GM15510 (cell line): ENCODE data around the gene CASP2.

Experiments
- POLR2A ChIP-seq: IDR thresholded peaks from 3 replicates; pipeline ENCODE4 v1.6.1; 2011; ENCODE audit warnings: borderline replicate concordance; ENCODE audit not compliant: insufficient read length; ENCODE audit errors: extremely low read depth

CASP2 gene

DNA sequence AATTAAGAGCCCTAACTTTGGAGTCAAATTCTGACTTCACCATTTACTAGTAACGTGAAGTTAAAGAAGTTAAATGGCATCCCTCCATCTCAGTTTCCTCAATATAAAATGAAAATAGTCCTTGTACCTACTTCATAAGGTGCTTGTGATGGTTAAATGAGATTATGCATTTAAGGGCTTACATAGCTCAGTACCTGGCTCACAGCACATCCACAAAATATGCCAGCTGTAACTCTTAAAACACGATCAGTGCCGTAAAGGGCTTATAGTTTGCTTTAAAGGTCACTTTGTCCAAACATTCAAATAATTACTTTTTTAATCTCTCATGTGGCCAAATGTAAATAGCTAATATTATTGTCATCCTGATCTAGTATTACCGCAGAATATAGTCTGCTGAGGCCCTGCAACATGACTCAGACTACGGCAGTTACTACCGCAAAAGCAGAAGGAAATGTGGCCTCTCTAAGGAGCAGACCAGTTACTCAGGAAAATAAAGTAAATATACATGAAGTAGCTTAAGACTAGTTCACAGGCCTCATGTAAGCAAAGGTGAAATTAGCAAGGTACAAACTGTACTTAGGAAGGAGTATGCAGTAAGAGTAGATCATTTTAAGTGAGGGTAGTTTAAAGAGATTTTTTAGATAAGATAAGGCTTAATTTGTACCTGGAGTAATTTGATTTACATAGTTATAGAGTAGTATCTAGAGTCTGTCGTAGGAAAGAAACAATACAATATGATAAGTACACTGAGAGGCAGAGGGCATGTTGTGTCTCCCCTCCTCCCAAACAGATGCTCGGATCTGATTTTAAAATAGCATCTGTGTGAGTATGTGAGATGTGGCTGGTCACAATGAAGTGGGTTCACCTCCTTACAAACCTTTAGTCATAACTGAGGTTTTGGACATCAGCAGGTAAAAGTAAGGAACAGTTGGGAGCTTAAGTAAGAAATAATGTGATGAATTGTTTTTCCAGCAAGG is 13.1 kb downstream of the CASP2 start:
- TF ChIP-seq POLR2A: no peak

DNA sequence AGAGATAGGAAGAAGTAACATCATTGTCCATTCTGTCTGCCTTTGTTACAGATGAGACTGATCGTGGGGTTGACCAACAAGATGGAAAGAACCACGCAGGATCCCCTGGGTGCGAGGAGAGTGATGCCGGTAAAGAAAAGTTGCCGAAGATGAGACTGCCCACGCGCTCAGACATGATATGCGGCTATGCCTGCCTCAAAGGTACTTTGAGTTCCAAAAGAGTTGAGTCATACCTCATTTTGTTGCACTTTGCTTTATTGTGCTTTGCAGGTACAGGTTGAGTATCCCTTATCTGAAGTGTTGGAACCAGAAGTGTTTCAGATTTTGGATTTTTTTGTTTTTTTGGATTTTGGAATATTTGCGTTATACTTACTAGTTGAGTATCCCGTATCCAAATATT is 15.6 kb downstream of the CASP2 start:
- no peak for TF ChIP-seq POLR2A

DNA sequence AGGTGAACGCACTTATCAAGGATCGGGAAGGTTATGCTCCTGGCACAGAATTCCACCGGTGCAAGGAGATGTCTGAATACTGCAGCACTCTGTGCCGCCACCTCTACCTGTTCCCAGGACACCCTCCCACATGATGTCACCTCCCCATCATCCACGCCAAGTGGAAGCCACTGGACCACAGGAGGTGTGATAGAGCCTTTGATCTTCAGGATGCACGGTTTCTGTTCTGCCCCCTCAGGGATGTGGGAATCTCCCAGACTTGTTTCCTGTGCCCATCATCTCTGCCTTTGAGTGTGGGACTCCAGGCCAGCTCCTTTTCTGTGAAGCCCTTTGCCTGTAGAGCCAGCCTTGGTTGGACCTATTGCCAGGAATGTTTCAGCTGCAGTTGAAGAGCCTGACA is 16.8 kb downstream of the CASP2 start:
- no peak for TF ChIP-seq POLR2A

DNA sequence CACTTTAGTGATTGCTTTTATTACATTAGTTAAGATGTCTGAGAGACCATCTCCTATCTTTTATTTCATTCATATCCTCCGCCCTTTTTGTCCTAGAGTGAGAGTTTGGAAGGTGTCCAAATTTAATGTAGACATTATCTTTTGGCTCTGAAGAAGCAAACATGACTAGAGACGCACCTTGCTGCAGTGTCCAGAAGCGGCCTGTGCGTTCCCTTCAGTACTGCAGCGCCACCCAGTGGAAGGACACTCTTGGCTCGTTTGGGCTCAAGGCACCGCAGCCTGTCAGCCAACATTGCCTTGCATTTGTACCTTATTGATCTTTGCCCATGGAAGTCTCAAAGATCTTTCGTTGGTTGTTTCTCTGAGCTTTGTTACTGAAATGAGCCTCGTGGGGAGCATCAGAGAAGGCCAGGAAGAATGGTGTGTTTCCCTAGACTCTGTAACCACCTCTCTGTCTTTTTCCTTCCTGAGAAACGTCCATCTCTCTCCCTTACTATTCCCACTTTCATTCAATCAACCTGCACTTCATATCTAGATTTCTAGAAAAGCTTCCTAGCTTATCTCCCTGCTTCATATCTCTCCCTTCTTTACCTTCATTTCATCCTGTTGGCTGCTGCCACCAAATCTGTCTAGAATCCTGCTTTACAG is 17.4 kb downstream of the CASP2 start:
- TF ChIP-seq POLR2A: no peak

DNA sequence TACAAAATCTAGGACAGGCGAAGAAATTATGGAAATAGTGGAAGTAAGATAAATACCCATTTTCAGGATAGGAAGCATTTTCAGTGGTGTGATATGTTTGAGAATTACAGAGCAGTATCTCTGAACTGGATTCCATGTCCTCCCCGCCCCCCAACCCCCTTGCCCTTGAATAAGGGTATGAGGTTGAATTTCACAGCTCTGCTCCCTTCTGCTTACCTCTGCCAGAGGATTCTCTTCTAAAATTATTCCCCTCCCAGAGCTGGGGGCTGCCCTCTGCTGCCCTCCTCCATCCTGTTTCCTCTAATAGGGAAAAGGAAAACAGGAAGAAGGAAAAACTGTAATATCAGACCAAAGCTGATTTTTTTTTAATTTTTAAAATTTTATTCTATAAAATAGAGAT is 20.5 kb downstream of the CASP2 start:
- TF ChIP-seq POLR2A: no peak

DNA sequence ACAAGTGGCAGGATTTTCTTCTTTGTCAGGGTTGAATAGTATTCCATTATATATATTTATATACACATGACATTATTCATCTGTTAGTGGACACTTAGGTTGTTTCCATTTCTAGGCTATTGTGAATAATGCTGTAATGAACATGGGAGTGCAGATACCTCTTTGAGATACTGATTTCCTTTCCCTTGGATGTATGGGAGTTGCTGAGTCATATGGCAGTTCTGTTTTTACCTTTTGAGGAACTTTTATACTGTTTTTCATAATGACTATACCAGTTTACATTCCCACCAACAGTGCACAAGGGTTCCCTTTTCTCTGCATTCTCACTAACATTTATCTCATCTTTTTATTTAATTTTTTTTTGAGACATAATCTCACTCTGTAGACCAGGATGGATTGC is 26.0 kb downstream of the CASP2 start:
- no peak for TF ChIP-seq POLR2A

DNA sequence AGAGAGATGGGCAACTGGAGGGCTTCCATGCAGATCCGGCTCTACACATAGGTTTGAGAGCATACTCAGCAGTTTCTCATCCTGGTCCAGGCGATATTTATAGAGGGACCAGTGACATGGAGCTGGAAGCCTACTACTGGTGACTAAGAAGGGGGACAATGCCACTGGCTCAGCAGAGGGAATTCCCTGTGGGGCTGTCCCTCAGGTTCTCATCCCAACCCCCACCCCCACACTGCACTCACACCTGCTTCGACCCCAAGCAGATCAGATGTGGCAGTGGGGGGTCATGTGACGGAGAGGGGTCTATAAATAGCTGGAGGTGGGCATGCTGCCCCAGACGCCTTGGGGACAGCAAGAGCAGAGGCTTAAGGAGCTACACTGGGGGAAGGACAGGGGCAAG is 27.6 kb downstream of the CASP2 start, which contains the start of gene CLCN1:
Gene CLCN1, plus strand, starts transcription at position 336 of the 400 bp plus-strand sequence. CDS start 102 bp downstream, outside the sequence.
- no peak for TF ChIP-seq POLR2A

DNA sequence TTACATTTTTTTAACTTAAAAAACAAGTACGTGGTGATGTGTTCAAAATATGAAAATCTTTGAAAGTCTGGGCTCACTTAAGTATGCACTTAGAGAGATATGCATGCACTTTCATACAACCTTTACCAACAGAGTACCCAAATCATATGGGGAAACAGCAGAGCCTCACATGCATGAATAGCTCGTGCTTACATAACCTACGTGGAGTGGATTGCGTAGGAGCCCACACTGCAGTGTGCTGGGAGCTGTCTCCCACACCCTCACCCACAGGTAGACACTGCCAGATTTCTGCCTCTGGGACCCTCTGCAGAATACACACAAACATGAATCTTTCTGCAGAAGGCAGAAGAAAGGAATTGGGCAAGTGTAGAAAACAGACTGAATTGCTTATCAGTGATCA is 28.3 kb downstream of the CASP2 start:
- no peak for TF ChIP-seq POLR2A

DNA sequence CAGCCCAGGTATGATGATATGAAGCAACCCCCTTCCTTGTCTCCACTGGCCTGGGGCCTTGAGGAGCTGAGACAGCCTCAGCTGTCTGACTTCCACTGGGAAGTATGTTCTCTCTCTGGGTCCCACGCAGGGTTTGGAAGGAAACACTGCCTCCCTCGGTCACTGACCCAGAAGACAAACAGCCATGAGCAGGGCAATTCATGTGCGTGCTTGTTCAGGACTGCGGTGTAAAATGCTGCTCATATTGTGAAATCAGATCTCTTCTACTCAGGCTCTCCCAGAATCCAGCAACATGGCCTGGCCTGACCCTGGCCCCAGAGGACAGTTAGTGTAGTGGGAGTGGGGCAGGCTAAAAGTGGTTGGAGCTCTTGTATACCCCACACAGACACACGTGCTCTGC is 30.5 kb downstream of the CASP2 start:
- TF ChIP-seq POLR2A: no peak

DNA sequence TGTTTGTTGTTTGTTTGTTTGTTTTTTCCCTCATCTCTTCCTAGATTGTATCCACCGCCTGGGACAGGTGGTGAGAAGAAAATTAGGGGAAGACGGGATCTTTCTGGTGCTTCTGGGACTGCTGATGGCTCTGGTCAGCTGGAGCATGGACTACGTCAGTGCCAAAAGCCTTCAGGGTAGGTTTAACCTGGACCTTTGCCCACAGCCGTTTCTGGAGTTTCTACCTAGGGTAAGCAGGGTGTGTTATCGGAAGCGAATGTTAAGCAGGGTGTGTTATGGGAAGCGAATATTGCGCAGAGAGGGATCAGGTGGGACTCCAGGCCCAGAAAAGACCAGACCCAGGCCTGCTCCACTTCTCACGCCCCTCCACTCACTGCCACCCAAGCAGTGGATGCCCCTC is 32.5 kb downstream of the CASP2 start:
- TF ChIP-seq POLR2A: no peak

DNA sequence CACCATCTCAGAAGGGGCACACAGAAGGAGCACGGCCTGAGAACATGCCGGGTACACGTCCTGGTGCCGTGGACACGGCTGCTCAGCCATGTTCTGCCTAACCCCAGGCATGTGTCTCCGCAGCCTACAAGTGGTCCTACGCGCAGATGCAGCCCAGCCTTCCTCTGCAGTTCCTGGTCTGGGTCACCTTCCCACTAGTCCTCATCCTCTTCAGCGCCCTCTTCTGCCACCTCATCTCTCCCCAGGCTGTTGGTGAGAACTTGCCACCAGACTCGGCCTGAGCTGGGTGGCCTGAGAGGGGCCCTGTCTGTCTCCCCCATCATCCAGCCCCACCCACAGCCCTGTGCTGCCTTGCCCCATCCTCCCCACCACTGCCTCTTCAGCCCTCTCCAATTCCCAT is 33.1 kb downstream of the CASP2 start:
- no peak for TF ChIP-seq POLR2A

DNA sequence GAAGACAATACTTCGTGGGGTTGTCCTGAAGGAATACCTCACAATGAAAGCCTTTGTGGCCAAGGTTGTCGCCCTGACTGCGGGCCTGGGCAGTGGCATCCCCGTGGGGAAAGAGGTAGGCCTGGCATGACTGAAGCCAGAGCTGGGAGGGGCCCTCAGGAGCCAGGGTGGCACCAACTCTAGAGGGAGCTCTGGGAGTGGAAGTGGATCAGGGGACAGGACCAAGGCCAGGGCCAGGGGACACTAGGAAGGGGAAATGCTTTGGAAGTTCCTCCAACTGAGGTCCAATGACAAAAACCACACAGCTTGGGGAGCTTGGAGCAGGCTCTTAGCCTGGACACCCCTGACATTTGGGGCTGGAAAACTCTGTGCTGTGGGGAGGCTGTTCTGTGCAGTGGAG is 33.6 kb downstream of the CASP2 start:
- no peak for TF ChIP-seq POLR2A

DNA sequence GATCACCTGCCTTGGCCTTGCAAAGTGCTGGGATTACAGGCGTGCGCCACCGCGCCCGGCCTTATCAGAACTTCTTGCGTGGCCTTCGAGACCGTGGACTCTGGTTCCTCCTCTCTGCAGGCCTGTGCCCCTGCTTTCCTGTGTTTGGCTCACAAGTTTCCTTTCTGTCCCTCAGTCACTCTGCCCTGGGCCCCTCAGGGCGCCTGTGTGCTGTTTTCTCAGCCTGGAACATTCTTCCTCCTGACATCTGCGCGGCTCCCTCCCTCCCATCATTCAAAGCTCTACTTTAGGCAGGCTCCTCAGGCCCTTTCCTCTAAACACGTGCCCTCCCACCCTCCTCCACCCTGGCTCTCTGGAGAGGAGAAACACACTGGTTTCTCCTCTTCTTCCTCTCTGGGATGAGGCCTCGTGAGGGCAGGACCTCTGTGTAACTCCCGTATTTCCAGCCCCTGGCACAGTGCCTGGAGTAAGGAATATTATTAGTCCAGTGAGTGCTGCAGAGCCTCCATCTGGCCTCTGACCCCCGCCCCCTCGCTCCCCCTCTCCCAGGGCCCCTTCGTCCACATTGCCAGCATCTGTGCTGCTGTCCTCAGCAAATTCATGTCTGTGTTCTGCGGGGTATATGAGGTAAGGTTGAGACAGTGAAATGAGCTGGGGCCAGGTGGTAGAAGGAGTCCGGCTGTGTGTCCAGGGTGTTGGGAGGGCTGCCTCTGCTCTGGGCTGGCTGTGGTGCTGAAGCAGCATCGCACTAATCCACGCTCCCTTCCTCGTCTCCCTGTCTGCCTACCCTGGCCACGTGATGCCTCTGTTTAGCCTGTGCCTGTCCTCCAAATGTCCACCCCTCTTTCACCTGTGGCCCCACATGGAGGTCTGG is 34.8 kb downstream of the CASP2 start:
- no peak for TF ChIP-seq POLR2A

DNA sequence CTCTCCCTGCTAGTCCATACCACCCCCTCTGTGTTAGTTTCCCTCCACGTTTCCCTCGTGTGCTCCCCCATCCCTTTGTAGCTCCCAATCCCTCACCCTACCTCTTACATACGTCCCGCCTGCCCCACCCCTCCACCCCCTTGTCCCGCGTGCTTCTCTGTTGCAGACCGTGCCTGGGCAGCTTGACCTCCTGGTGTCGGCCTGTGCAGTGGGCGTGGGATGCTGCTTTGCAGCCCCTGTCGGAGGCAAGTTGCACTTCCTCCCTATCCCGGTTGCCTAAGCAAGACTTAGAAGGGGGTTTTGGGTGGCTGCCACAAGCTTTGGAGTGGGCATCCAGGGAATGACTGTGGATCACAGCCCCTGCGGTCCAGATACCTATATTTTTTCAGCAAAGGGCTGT is 35.5 kb downstream of the CASP2 start:
- no peak for TF ChIP-seq POLR2A

DNA sequence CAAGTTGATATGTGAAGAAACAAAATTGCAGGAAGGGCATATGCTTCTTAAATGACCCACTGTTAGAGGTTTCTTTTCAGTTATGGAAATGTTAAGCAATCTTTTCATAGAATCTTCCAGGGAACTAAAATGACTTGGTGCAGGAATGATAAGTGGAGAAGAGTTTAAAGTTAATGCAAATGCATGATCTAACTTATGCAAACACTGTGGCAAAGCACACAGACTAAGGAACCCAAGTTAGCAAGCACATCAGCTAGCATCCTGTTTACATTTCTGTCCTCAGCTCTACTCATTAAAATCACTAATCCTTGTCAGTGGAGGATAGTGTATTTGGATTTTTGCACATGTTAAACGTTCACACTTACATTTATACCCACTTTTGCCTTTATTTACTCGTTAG is 37.1 kb downstream of the CASP2 start:
- no peak for TF ChIP-seq POLR2A
